HepG2 (cell line): Measurements from ENCODE around the gene COL27A1.

Source experiments
- CTCF ChIP-seq: sonication (generic); formaldehyde crosslinking; IDR thresholded peaks from 2 replicates; pipeline ENCODE4 v1.5.0; 2020; ENCODE audit warnings: mild to moderate bottlenecking, missing genetic modification reagents, moderate library complexity
- ELF4 ChIP-seq: sonication (generic); formaldehyde crosslinking; IDR thresholded peaks from 2 replicates; pipeline ENCODE4 v1.5.0; 2020; ENCODE audit warnings: missing genetic modification reagents, mild to moderate bottlenecking, moderate library complexity, borderline replicate concordance
- KAT8 ChIP-seq: IDR thresholded peaks from 2 replicates; pipeline ENCODE4 v1.6.1; 2016; ENCODE audit warnings: missing genetic modification reagents, missing compliant biosample characterization
- POLR2A ChIP-seq, 2 experiments: IDR thresholded peaks; 2 replicates each; pipeline ENCODE4 v1.6.1; 2011; ENCODE audit warnings: low read depth in 2 of 2, low read length in 2 of 2, mild to moderate bottlenecking in 1 of 2, moderate library complexity in 1 of 2; ENCODE audit not compliant: insufficient read depth in 1 of 2
- ZNF569 ChIP-seq: sonication (generic); formaldehyde crosslinking; IDR thresholded peaks from 2 replicates; pipeline ENCODE4 v1.5.0; 2020; ENCODE audit warnings: mild to moderate bottlenecking, missing genetic modification reagents, moderate library complexity, borderline replicate concordance
- TF ChIP-seq, protein P1 (sequence below): sonication (generic); formaldehyde crosslinking; IDR thresholded peaks from 2 replicates; pipeline ENCODE4 v1.5.0; 2020; ENCODE audit warnings: missing genetic modification reagents
- TF ChIP-seq, protein P2 (sequence below): sonication (generic); formaldehyde crosslinking; IDR thresholded peaks from 2 replicates; pipeline ENCODE4 v1.4.0; 2020; ENCODE audit warnings: mild to moderate bottlenecking, missing genetic modification reagents
- TF ChIP-seq, protein P3 (sequence below), 2 experiments: sonication (generic) in 1 of 2; formaldehyde crosslinking in 1 of 2; IDR thresholded peaks; 2 replicates each; pipeline versions ENCODE4 v1.4.0 to v1.6.1; 2018 to 2020; ENCODE audit warnings: missing genetic modification reagents in 2 of 2, borderline replicate concordance in 1 of 2, low read depth in 1 of 2, mild to moderate bottlenecking in 1 of 2, missing biosample characterization in 1 of 2

DNA sequence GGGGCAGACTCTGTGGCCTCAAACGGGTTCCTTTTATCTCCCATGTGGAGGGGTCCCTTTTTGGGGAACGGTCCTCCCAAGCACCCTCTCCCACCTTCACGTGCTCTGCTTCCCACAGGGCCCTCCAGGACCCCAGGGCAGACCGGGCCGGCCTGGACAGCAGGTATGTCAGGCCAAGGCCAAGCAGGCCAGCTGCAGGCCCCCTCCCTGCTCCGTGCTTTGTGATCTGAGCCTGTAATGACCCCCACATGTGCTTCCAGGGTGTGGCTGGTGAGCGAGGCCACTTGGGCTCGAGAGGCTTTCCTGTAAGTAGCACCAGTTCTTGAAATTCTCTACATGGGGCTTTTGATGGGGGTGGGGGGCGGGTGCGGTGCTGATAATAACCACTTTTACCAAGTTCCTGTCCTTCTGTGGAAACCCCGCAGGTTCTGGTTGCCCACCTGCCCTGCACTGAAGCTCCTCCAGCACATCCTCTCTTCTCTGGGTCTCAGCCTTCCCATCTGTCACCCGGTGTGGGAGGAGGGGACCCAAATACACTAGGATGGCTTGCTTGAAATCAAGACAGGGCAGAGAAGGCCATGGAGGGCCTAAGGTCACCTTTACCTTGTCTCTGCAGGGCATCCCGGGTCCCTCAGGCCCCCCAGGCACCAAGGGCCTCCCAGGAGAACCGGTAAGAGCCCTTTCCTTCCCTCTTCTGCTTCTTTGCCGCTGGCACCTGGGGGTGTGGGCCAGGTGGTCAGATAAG, 109.6 kb downstream of the COL27A1 start:
- TF ChIP-seq, protein P1, sequence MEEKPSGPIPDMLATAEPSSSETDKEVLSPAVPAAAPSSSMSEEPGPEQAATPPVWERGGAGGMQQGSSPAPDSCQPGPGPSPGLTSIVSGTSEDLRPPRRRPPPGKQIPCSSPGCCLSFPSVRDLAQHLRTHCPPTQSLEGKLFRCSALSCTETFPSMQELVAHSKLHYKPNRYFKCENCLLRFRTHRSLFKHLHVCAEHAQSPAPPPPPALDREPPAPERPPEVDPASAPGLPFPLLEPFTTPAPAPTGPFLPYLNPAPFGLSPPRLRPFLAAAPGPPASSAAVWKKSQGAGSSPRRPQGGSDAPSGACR (CRISPR knock-in tag) = no peak
- TF ChIP-seq, protein P2, sequence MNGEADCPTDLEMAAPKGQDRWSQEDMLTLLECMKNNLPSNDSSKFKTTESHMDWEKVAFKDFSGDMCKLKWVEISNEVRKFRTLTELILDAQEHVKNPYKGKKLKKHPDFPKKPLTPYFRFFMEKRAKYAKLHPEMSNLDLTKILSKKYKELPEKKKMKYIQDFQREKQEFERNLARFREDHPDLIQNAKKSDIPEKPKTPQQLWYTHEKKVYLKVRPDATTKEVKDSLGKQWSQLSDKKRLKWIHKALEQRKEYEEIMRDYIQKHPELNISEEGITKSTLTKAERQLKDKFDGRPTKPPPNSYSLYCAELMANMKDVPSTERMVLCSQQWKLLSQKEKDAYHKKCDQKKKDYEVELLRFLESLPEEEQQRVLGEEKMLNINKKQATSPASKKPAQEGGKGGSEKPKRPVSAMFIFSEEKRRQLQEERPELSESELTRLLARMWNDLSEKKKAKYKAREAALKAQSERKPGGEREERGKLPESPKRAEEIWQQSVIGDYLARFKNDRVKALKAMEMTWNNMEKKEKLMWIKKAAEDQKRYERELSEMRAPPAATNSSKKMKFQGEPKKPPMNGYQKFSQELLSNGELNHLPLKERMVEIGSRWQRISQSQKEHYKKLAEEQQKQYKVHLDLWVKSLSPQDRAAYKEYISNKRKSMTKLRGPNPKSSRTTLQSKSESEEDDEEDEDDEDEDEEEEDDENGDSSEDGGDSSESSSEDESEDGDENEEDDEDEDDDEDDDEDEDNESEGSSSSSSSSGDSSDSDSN (CRISPR knock-in tag) = no peak
- no peak for TF ChIP-seq POLR2A (IDR thresholded peaks at IDR 0.05; ENCODE audit: insufficient read depth in 1 of 2, low read depth in 2 of 2, low read length in 2 of 2)
- TF ChIP-seq ZNF569 (CRISPR knock-in tag) = no peak
- no peak for TF ChIP-seq CTCF (CRISPR knock-in tag)
- TF ChIP-seq, protein P3, sequence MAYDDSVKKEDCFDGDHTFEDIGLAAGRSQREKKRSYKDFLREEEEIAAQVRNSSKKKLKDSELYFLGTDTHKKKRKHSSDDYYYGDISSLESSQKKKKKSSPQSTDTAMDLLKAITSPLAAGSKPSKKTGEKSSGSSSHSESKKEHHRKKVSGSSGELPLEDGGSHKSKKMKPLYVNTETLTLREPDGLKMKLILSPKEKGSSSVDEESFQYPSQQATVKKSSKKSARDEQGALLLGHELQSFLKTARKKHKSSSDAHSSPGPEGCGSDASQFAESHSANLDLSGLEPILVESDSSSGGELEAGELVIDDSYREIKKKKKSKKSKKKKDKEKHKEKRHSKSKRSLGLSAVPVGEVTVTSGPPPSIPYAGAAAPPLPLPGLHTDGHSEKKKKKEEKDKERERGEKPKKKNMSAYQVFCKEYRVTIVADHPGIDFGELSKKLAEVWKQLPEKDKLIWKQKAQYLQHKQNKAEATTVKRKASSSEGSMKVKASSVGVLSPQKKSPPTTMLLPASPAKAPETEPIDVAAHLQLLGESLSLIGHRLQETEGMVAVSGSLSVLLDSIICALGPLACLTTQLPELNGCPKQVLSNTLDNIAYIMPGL (CRISPR knock-in tag; IDR thresholded peaks at IDR 0.05; ENCODE audit: borderline replicate concordance in 1 of 2, low read depth in 1 of 2) = no peak
- TF ChIP-seq KAT8 (CRISPR knock-in tag) = no peak
- no peak for TF ChIP-seq ELF4 (CRISPR knock-in tag)
